ENCODE data around the gene XPR1. TPM values are rescaled to one million over a fixed set of nuclear protein-coding genes. Genes with fewer than 3 reads are reported as not detected.
"Not testable (repeated sequence)": the region's sequence is repeated elsewhere in the genome, so short reads cannot be mapped to it uniquely, and the experiment has no call there.

Gene XPR1
- total RNA-seq, 1 donor from 2014 or later, result 147 TPM

DNA sequence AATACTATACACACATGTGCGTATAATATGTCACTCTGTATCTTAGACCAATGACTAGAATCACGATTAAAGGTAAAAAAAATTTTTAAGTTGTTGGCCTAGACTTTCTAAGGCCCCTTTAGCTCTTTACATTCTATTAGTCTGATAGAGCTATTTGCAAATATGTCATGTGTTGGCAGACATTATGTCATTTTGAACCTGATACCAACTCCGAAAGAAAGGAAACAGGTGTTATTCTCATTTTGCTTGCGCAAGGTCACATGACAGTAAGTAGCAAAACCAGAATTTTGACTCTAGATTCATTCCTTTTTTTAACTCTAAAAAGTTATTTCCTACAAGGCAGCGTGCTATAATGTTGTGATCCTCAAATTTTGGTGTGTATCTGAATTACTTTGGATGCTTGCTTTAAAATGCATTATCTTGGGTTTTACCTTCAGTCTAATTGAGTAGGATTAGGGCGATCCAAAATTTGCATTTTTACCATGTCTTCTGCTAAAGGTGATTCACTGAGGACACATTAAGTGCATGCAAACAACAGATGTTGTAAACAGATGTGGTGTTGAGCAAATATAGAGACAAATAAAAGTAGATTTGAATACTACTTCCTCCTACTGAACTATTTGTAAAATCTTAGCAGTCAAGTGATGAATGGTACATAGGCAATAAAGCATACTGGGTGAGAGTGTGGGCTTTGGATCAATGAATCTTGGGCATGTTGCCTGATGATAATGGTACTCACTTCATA is 217.4 kb downstream of the XPR1 start:
- DNase-seq (ENCODE audit: low spot score), result no peak
- intact Hi-C loops (cut with DNase I), result no loop called here

GRCh38 chr1:180851995-180852887 is 220.4 kb downstream of the XPR1 start:
- intact Hi-C loops (cut with DNase I), result no loop called here
- no peak for DNase-seq (ENCODE audit: low spot score)

DNA sequence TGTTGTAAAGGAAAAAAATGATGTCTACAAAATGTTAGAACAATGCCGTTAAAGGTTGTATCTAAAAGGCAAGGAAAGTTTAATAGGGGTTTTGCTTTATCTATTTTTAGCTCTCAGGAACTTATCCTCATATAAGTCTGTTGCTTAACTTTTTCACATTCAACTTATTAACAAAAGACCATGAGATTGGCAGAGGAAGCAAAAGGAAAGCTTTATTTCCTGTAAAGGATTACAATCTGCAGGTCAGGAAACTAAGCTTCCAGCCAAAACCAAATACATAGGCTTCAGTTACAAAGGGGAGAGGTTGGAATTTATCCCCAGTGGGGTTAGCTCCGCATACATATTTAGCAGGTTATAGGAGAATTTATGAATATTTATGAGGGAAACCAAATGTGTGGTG is 222.2 kb downstream of the XPR1 start:
- intact Hi-C loops (cut with DNase I), result no loop called here
- no peak for DNase-seq (ENCODE audit: low spot score)

- intact Hi-C loops (cut with DNase I), result no loop called here
- DNase-seq (ENCODE audit: low spot score), result no peak
Observed at GRCh38 chr1:180854456-180854855, 222.6 kb downstream of the XPR1 start.

DNA sequence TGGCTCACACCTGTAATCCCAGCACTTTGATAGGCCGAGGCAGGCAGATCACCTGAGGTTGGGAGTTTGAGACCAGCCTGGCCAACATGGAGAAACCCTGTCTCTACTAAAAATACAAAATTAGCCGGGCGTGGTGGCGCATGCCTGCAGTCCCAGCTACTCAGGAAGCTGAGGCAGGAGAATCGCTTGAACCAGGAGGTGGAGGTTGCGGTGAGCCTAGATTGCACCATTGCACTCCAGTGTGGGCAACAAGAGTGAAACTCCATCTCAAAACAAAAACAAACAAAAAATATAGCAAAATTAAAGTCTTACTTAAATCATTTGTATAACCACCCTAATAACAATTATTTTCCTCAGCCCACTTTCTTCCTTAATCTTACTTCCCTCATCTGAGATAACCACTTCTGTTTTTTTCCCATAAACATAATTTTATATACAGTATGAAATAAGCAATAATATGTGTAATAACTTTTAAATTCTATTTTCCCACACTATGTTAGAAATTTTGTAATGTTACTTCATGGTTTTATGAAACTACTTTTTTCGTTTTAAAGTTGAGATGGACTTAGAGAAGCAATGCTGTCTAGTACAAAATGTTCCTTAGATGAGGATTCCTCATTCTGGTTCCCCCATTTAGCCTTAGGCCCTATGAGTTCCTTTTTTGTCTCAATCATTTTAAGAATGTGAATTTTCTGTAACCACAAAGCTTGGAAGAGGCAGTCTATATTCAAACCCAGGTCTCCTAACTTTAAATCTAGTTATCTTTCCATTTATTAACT is 226.3 kb downstream of the XPR1 start:
- DNase-seq (ENCODE audit: low spot score); intact Hi-C loops (cut with DNase I): not testable (repeated sequence)

DNA sequence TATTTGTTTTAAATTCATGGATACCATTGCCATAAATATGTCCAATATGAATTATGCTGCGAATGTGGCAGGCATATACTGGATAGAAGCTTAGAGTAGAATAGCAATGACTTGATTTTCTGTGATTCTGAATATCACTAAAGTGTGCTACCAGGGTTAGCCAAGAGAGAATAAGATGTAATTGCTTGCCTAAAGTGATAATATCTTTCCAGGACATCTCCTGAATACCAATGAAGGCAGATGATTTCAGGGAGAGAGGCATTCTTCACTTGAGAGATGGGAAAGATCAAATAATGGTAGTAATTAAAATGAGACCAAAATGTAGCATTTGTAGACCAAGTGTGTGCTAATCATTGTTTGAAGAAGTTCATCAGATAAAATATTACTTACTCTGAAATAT is 227.5 kb downstream of the XPR1 start:
- intact Hi-C loops (cut with DNase I), result no loop called here

GRCh38 chr1:180860535-180860934 is 228.7 kb downstream of the XPR1 start:
- DNase-seq (ENCODE audit: low spot score), result no peak
- intact Hi-C loops (cut with DNase I), result loop anchor here (5.0 kb wide), 3 partner anchors 228 to 343 kb away; partner anchors contain the start of gene XPR1

More for the DNA sequence above, 227.5 kb downstream of the XPR1 start:
- no peak for DNase-seq (ENCODE audit: low spot score)

DNA sequence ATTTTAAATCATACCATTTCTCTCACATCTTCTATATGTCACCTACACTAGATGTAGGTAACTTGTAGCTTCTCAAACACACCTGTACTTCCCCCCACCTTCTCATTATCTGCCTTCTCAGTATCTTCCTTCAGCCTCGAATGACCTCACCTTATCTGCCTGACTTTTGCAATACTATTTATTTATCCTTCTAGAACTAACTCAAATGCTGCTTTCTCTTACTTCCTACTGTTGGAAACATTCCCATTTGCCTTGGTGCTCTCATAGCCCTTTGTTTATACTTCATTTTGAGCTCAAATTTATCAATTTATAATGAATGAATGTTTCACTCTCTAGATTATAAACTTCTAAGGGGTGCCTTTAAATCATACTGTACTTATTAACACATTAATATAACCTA is 230.5 kb downstream of the XPR1 start:
- no peak for DNase-seq (ENCODE audit: low spot score)
- intact Hi-C loops (cut with DNase I), result loop anchor here (5.0 kb wide), 3 partner anchors 230 to 345 kb away; partner anchors contain the start of gene XPR1

DNA sequence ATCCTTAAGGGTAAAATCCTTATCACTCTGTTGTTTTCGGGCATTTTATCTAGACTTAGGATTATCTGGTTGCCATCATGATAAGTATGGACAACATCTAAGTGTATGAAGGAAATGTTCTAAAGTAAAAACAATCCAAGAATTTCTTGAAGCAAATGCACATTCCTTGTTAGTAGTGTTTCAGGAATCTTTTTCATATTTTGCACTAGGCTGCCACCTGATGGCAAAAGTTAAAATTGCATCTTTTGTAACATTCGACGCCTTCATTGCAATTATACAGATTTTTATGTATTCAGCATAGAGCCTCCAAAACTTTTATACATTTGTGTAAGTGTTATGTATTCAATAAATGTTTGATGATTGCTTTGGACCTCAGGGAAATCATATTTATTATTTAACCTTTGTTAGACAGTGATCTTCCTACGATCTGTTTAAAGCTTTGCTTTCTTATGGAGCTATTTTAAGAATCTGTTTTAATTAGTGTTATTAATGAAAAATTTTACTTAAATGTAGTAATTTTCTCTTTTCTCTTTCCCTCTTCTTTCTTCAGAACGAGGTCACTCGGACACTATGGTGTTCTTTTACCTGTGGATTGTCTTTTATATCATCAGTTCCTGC is 231.4 kb downstream of the XPR1 start:
- intact Hi-C loops (cut with DNase I), result loop anchor here (5.0 kb wide), 3 partner anchors 231 to 346 kb away; partner anchors contain the start of gene XPR1
- no peak for DNase-seq (ENCODE audit: low spot score)

GRCh38 chr1:180881806-180882509 is 250.1 kb downstream of the XPR1 start:
- intact Hi-C loops (cut with DNase I), result loop anchor here (5.0 kb wide), 1 partner anchor 285 kb away; no protein-coding TSS in a partner anchor
- DNase-seq (ENCODE audit: low spot score), result no peak

- intact Hi-C loops (cut with DNase I), result loop anchor here (5.0 kb wide), 1 partner anchor 283 kb away; no protein-coding TSS in a partner anchor
Observed at GRCh38 chr1:180884588-180885300, 252.9 kb downstream of the XPR1 start.

DNA sequence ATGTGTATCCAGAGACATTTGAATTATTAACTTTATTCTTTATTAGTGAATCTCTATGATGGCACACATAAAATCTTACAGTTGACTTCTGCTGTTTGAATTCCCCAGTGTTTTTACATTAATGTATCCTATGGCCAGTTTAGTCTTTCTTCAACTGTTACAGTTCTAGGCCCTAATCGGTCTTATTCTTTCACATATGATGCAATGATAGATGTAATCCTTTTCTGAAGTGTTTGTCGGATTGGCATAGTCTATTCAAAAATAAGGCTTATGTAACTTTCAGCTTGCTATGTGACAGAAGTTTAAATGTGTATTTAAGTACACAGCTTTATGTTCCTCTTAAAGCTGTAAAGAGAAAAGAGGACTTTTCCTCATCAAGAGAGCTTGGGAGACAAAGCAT is 254.5 kb downstream of the XPR1 start:
- no peak for DNase-seq (ENCODE audit: low spot score)
- intact Hi-C loops (cut with DNase I), result loop anchor here (2.0 kb wide), 1 partner anchor 42 kb away; no protein-coding TSS in a partner anchor

More at GRCh38 chr1:180884588-180885300, 252.9 kb downstream of the XPR1 start:
- no peak for DNase-seq (ENCODE audit: low spot score)

GRCh38 chr1:180887841-180888240 is 256.0 kb downstream of the XPR1 start:
- intact Hi-C loops (cut with DNase I), result loop anchor here (2.0 kb wide), 1 partner anchor 43 kb away; no protein-coding TSS in a partner anchor
- DNase-seq (ENCODE audit: low spot score), result no peak

DNA sequence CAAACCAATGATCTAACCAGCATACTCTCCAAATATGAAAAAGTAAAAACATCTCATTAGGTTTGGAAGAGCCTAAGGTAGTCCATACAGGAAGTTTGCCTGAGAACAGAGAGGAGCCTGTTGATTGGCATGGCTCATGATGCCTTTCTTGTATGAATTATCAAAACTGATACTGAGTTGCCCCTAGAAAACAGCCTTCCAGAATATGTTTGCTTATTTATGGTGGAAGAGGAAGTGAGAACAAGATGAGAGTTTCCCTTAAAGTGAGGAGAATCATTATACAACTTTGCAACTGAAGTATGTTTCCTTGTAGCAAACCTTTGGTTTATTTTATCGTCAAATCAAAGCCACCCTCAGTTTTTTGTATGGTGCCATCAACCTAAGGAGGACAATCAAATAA is 257.0 kb downstream of the XPR1 start:
- intact Hi-C loops (cut with DNase I), result no loop called here

DNA sequence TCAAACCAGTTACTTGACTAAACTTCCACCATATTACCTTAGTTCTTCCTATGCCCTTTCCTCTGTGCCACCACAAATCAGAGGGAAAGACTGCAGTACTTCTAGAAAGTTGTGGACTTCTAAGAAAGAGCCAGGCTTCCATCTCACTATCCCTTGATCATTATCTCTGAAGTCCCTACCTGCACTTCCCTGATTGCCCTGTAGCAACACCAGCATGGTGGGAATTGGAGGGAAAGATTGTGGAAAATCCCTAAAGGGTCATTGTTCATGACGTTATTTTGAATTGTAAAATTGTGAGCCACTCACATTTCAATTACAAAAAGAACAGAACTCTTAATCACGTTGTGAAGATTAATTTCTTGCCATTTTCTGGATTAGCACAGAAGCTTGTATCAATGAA is 257.5 kb downstream of the XPR1 start:
- DNase-seq (ENCODE audit: low spot score), result no peak
- intact Hi-C loops (cut with DNase I), result no loop called here

More for the DNA sequence above, 257.0 kb downstream of the XPR1 start:
- no peak for DNase-seq (ENCODE audit: low spot score)

DNA sequence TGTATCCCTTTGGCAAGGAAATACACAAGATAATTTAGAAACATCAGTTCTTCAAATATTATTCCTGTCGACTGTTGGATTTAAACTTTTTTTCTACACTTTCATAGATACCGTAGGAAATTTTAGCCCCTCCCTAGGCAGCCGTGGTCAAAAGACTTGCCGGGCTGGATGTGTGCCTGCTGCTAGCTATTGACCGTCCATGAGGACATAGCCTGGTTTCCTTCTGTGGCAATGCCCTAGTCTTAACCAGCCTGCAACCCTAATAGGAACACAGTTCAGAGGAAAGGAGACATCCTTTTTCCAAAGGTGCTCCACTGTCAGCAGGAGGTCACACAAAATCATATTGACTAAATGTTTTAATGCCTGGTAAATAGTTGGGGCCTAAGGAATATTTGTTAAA is 260.4 kb downstream of the XPR1 start:
- intact Hi-C loops (cut with DNase I), result no loop called here

DNA sequence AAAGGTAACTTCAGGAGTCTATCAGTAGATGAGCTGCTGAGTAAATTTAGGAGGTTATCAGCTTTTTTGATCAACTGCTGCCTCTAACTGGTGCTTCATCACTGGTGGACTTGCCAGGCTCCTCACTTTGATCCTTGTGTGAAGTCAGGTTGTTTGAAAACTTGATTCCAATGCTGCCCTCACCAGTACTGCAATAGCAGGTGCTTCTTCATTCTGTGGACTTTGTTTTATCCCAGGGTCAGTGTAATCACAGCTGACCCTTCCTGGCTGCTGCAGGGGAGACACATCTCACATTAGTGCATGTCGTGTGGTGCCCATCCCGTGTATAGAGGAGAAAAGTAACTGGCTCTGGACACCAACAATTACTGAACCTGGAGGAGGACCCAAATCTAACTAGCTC is 260.9 kb downstream of the XPR1 start:
- DNase-seq (ENCODE audit: low spot score), result no peak
- intact Hi-C loops (cut with DNase I), result no loop called here

More for the DNA sequence above, 260.4 kb downstream of the XPR1 start:
- no peak for DNase-seq (ENCODE audit: low spot score)

DNA sequence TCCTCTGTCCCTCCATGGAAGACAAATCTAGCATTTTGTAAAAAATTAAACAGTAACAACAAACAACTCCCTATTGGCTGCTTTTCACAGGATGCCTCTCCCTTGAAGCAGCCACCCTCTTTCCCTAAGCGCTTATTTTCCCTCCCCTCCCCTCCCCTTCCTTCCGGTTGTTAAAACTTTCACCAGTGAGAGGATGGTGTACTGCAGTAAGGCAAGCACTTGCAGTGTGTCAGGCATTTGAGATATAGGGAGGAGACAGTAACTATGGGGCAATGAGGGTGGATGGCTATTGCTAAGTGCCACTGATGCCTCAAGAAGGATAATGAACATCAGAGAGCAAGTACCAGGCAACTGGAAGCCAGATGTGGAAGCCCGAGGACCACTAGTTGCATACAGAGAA is 261.8 kb downstream of the XPR1 start:
- DNase-seq (ENCODE audit: low spot score), result no peak
- intact Hi-C loops (cut with DNase I), result no loop called here

Data from cardiac septum (tissue), 1 donor.